Activated B cell treated with CpG ODN at 0.5 μM for 24 hours (primary cell): Measurements from ENCODE around the gene KIAA1671. TPM values are rescaled to one million over a fixed set of nuclear protein-coding genes. Genes with fewer than 3 reads are reported as not detected.

Experiments used
- ATAC-seq: fragments of 200-7000 bp; cut with Tn5 transposase; one replicate; pipeline ENCODE4 v1.10.0; 2021; ENCODE audit warnings: low read depth, mild to moderate bottlenecking, moderate library complexity
- CTCF ChIA-PET: fragments of 350-600 bp; sonication (Branson Sonifier 250); formaldehyde crosslinking; loops from one replicate; lab custom pipeline; 2021; ENCODE audit warnings: antibody characterized with exemption; lab: Charles Lee
- POLR2A ChIA-PET: fragments of 350-600 bp; sonication (Branson Sonifier 250); formaldehyde crosslinking; loops from one replicate; lab custom pipeline; 2021; ENCODE audit warnings: antibody characterized with exemption; lab: Charles Lee
- DNase-seq: peaks from one replicate; pipeline ENCODE4 v3.0.0; 2022
- H3K27ac Mint-ChIP-seq: one replicate; pipeline ENCODE4 v1.8.0; 2020; ENCODE audit warnings: mixed read lengths
- H3K27me3 Mint-ChIP-seq: one replicate; pipeline ENCODE4 v1.8.0; 2021; ENCODE audit warnings: mixed read lengths
- H3K36me3 Mint-ChIP-seq: one replicate; pipeline ENCODE4 v1.8.0; 2021; ENCODE audit warnings: low read depth, mixed read lengths
- H3K4me1 Mint-ChIP-seq: one replicate; pipeline ENCODE4 v1.8.0; 2021; ENCODE audit warnings: mixed read lengths
- H3K4me3 Mint-ChIP-seq: one replicate; pipeline ENCODE4 v1.8.0; 2020; ENCODE audit warnings: mild to moderate bottlenecking, mixed read lengths
- H3K9me3 Mint-ChIP-seq: one replicate; pipeline ENCODE4 v1.8.0; 2020; ENCODE audit warnings: mixed read lengths
- CTCF ChIP-seq: fragments of 200-600 bp; IDR thresholded peaks from one replicate; pipeline ENCODE4 v1.8.0; 2022; ENCODE audit warnings: antibody characterized with exemption, mild to moderate bottlenecking
- intact Hi-C: fragments of 100-400 bp; cut with micrococcal nuclease; formaldehyde crosslinking; loops from one replicate; pipeline ENCODE4 v1.15.1; 2024
- total RNA-seq: library from RNA; stranded (reverse); gene quantifications from 2 replicates; pipeline ENCODE4 v1.2.3, GENCODE V29; 2022

KIAA1671 gene
- total RNA-seq, 1 donor from 2014 or later, result 0.04 TPM

GRCh38 chr22:25061605-25062376 is 109.3 kb downstream of the KIAA1671 start:
- Mint-ChIP-seq H3K27me3 (peaks cover 27% of the 10 kb centered on the region), H3K4me3 (no peak overlapping the region), H3K9me3 (no peaks in the 10 kb centered on the region), H3K4me1 (peaks cover 8% of the 10 kb centered on the region), H3K36me3 (no peaks in the 10 kb centered on the region), H3K27ac (no peak overlapping the region)
- POLR2A ChIA-PET, result no interaction called here
- intact Hi-C loops, result no loop called here
- CTCF ChIA-PET, result interaction anchor here (1.4 kb wide), 1 partner anchor 13 kb away, joined by 5 read pairs; no protein-coding TSS in a partner anchor
- no peak for ATAC-seq
- TF ChIP-seq CTCF, result no peak
- no peak for DNase-seq

- CTCF ChIA-PET, result interaction anchor here (1.4 kb wide), 1 partner anchor 13 kb away, joined by 5 read pairs; no protein-coding TSS in a partner anchor
Observed at GRCh38 chr22:25062386-25063085, 110.0 kb downstream of the KIAA1671 start.

GRCh38 chr22:25064894-25065560 is 112.5 kb downstream of the KIAA1671 start:
- ChIA-PET POLR2A (no interaction called here), CTCF (no interaction called here)
- no peak overlapping the region for H3K4me3 Mint-ChIP-seq
- intact Hi-C loops, result no loop called here
- no peaks in the 10 kb centered on the region for H3K36me3 Mint-ChIP-seq
- H3K9me3 Mint-ChIP-seq, result no peaks in the 10 kb centered on the region
- H3K27ac Mint-ChIP-seq, result no peak overlapping the region
- no peak for DNase-seq
- H3K27me3 Mint-ChIP-seq, result peaks cover 19% of the 10 kb centered on the region
- no peak for TF ChIP-seq CTCF
- no peak for ATAC-seq
- peaks cover 8% of the 10 kb centered on the region for H3K4me1 Mint-ChIP-seq

More at GRCh38 chr22:25062386-25063085, 110.0 kb downstream of the KIAA1671 start:
- ATAC-seq, result no peak
- no peak for DNase-seq
- H3K4me3 Mint-ChIP-seq, result no peak overlapping the region
- H3K4me1 Mint-ChIP-seq, result peaks cover 8% of the 10 kb centered on the region
- POLR2A ChIA-PET, result no interaction called here
- H3K27me3 Mint-ChIP-seq, result peaks cover 21% of the 10 kb centered on the region
- intact Hi-C loops, result no loop called here
- no peak for TF ChIP-seq CTCF
- no peaks in the 10 kb centered on the region for H3K9me3 Mint-ChIP-seq
- no peak overlapping the region for H3K27ac Mint-ChIP-seq
- H3K36me3 Mint-ChIP-seq, result no peaks in the 10 kb centered on the region

- CTCF ChIA-PET, result no interaction called here
- ATAC-seq, result no peak
- no peaks in the 10 kb centered on the region for H3K36me3 Mint-ChIP-seq
- POLR2A ChIA-PET, result no interaction called here
- intact Hi-C loops, result no loop called here
- no peak overlapping the region for H3K4me3 Mint-ChIP-seq
- peaks cover 29% of the 10 kb centered on the region for H3K27me3 Mint-ChIP-seq
- TF ChIP-seq CTCF, result no peak
- H3K9me3 Mint-ChIP-seq, result no peaks in the 10 kb centered on the region
- peaks cover 7% of the 10 kb centered on the region for H3K4me1 Mint-ChIP-seq
- no peak for DNase-seq
- H3K27ac Mint-ChIP-seq, result no peak overlapping the region
Observed at GRCh38 chr22:25066861-25067435, 114.4 kb downstream of the KIAA1671 start.
